DOHH2 (cell line): ENCODE results near the gene ANXA8L1.
"Not testable (repeated sequence)": the region's sequence is repeated elsewhere in the genome, so short reads cannot be mapped to it uniquely, and the experiment has no call there.

Source experiments
- H3F3A ChIP-seq: fragments of 200-600 bp; sonication (generic), shearing (Covaris generic); 2 replicates; pipeline ENCODE4 v1.6.0; 2016; ENCODE audit warnings: antibody characterized with exemption, mild to moderate bottlenecking; ENCODE audit not compliant: control insufficient read depth, insufficient read depth
- H3K27ac ChIP-seq: fragments of 200-600 bp; sonication (generic); 2 replicates; pipeline ENCODE4 v1.5.1; 2014; ENCODE audit warnings: low read depth, mild to moderate bottlenecking, low read length, moderate library complexity
- H3K27me3 ChIP-seq: fragments of 200-600 bp; sonication (generic); 2 replicates; pipeline ENCODE4 v1.6.1; 2014; ENCODE audit warnings: mild to moderate bottlenecking, low read length, mixed read lengths; ENCODE audit not compliant: control insufficient read depth
- H3K36me3 ChIP-seq: fragments of 200-600 bp; sonication (generic); 2 replicates; pipeline ENCODE4 v1.6.1; 2014; ENCODE audit warnings: mild to moderate bottlenecking, low read length, moderate library complexity, mixed read lengths; ENCODE audit not compliant: control insufficient read depth
- H3K4me1 ChIP-seq: fragments of 200-600 bp; sonication (generic); 2 replicates; pipeline ENCODE4 v1.6.1; 2014; ENCODE audit warnings: mild to moderate bottlenecking, low read length, mixed read lengths; ENCODE audit not compliant: control insufficient read depth
- H3K4me2 ChIP-seq: fragments of 200-600 bp; sonication (generic); 2 replicates; pipeline ENCODE4 v1.6.0; 2014; ENCODE audit warnings: mild to moderate bottlenecking, low read length, moderate library complexity
- H3K4me3 ChIP-seq: fragments of 200-600 bp; sonication (generic); 2 replicates; pipeline ENCODE4 v1.5.1; 2014; ENCODE audit warnings: mild to moderate bottlenecking, low read length, mixed read lengths
- H3K79me2 ChIP-seq: fragments of 200-600 bp; sonication (generic); 2 replicates; pipeline ENCODE4 v1.6.1; 2014; ENCODE audit warnings: mild to moderate bottlenecking, low read length, mixed read lengths; ENCODE audit not compliant: control insufficient read depth
- H3K9me2 ChIP-seq: fragments of 200-600 bp; sonication (generic); replicated peaks from 2 replicates; pipeline ENCODE4 v1.6.1; 2014; ENCODE audit warnings: mild to moderate bottlenecking, low read length, mixed read lengths; ENCODE audit not compliant: control insufficient read depth
- H3K9me3 ChIP-seq: fragments of 200-600 bp; sonication (generic); 2 replicates; pipeline ENCODE4 v1.6.1; 2014; ENCODE audit warnings: antibody characterized with exemption, low read length, mixed read lengths; ENCODE audit not compliant: control insufficient read depth, insufficient read depth
- H4K20me1 ChIP-seq: fragments of 200-600 bp; sonication (generic); 2 replicates; pipeline ENCODE4 v1.6.0; 2014; ENCODE audit warnings: low read depth, mild to moderate bottlenecking, antibody characterized with exemption, low read length, moderate library complexity; ENCODE audit not compliant: control insufficient read depth, insufficient read depth

Gene ANXA8L1

DNA sequence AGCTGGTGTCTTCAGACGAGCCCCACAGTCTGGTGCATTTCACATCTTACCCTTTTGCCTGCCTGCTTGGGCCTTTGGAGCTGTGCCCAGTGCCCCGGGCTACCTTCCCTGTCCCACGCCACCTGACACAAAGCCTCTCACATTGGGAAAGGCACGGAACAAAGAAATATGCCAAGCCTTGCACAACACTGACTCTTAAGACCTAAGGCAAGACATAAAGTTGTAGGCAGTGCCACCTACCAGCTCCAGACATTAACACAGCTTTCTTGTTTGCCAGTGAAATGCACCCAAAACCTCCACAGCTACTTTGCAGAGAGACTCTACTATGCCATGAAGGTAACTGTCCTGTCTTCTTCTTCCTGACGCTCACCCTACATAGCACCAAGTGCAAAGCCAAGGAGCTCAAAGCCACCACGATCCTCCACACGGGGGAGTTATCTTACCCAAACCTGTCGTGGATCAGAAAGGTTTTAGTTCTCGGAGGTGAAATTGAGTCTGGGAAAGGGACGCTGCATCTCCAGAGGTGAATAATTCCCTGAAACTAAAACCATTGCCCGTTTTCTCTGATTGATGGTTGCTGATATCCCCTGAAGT is 11.8 kb downstream of the ANXA8L1 start:
- not testable (repeated sequence) for H3K4me2 ChIP-seq, H3K27me3 ChIP-seq, H4K20me1 ChIP-seq

DNA sequence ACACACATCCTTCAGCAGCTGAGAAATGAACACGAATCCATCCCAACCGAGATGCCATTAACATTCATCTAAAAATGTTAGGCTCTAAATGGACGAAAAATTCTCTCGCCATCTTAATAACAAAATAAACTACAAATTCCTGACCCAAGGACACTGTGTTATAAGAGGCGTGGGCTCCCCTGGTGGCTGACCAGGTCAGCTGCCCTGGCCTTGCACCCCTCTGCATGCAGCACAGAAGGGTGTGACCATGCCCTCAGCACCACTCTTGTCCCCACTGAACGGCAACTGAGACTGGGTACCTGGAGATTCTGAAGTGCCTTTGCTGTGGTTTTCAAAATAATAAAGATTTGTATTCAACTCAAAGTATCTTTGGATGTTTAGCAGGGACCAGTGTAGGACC is 15.8 kb downstream of the ANXA8L1 start:
- H3K4me2 ChIP-seq, H4K20me1 ChIP-seq, H3K9me2 ChIP-seq, H3K27me3 ChIP-seq, H3K4me3 ChIP-seq, H3K9me3 ChIP-seq, H3K4me1 ChIP-seq, H3F3A ChIP-seq, H3K79me2 ChIP-seq, H3K36me3 ChIP-seq, H3K27ac ChIP-seq: not testable (repeated sequence)

More for the DNA sequence above, 11.8 kb downstream of the ANXA8L1 start:
- not testable (repeated sequence) for H3K27ac ChIP-seq, H3K36me3 ChIP-seq, H3K4me1 ChIP-seq, H3K79me2 ChIP-seq, H3K9me2 ChIP-seq, H3F3A ChIP-seq, H3K9me3 ChIP-seq, H3K4me3 ChIP-seq

DNA sequence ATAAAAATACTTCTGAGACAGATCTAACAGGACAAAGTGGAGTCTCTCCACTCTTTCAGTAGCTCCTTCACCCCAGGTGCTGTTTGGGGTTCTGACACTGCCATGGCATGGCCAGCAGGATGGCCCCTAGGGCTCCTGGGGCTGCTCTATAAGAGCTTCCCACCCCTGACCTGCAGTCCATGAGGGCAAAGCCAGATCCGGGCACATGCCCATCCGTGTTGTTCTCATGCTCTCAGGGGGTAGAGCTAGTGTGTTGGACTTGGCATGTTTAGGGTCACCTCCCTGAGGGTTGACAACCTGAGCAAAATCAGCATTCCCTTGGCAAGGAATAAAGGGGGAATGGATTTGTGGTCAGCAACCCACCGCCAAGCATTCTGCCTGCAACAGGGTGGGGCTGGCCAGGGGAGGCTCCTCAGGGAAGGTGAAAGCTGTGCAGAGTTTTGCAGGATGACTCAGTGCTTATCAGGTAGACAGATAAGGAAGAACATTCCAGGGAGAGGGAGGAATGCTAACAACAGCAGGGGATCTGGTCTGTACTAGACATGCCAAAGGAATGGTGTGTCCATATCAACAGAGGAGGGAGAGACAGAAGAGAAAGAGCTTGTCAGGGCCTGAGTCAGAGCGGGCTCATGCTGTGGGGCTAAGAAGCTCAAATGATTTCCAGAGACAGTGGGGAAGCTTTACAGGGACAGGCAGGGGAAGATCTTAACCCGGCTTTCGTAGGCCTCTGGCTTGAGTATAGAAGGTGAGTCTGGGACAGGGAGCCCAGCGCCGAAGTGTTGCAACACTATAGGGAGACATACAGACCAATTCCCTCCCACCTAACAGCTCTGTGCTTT is 21.1 kb downstream of the ANXA8L1 start:
- H3K9me2 ChIP-seq, H3K79me2 ChIP-seq, H3K4me3 ChIP-seq, H3K27me3 ChIP-seq, H3K27ac ChIP-seq, H3K36me3 ChIP-seq, H3K4me1 ChIP-seq, H3F3A ChIP-seq, H4K20me1 ChIP-seq, H3K9me3 ChIP-seq, H3K4me2 ChIP-seq: not testable (repeated sequence)

DNA sequence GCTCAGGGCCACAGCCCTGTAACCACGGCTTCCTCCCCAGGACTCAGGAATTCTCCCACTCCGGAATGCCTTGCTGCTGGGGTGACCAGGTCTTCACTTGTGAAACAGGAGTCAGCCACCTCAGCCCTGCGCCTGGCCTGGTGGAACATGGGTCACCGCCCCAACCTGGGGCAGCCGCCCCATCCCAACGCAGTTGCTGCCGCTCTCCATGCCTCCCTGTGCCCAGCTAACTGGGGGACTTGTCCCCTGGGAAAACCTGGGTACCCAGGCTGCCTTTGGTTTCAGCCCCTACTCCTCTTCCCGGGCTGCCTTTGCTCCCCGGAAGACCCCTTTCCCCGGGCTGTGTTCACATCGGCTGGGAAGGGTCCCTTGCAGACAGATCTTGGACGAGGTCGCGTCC is 22.2 kb downstream of the ANXA8L1 start:
- not testable (repeated sequence) for H3K4me1 ChIP-seq, H4K20me1 ChIP-seq, H3K79me2 ChIP-seq, H3K27ac ChIP-seq, H3K4me2 ChIP-seq, H3F3A ChIP-seq, H3K9me3 ChIP-seq, H3K27me3 ChIP-seq, H3K4me3 ChIP-seq, H3K36me3 ChIP-seq, H3K9me2 ChIP-seq

DNA sequence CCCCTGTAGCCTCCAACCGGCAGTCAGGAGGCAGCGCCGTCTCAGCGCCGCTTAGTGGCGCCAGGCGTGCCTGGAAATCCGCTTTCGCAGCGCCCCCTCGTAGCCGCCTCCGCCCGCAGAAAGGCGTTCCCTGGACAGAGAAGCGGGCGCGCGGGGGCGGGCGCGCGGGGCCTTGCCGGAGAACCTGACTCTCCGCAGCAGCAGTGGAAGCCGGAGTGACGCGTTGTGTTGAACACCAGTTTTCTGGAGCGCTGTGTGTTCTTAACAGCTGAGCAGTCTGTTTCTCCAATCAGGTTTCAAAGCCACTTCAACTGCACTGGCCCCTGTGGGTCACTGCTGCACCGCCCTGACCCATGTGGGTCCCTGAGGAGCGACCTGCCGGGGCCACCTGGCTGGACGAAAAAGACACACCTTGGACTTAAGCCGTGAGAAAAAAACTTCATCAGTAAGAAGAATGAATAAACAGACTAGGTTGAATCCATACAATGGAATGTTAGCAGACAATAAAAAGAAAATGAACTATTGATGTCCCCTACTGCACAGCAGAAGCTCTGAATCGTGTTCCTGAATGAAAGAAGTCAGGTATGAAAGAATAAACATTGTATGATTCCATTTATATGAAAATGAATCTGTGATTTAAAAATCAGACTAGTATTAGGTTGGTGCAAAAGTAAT is 22.8 kb downstream of the ANXA8L1 start:
- H3K9me2 ChIP-seq, H3K4me1 ChIP-seq, H3K27ac ChIP-seq, H4K20me1 ChIP-seq, H3K79me2 ChIP-seq, H3K27me3 ChIP-seq, H3K9me3 ChIP-seq, H3K4me2 ChIP-seq, H3K36me3 ChIP-seq, H3F3A ChIP-seq, H3K4me3 ChIP-seq: not testable (repeated sequence)

DNA sequence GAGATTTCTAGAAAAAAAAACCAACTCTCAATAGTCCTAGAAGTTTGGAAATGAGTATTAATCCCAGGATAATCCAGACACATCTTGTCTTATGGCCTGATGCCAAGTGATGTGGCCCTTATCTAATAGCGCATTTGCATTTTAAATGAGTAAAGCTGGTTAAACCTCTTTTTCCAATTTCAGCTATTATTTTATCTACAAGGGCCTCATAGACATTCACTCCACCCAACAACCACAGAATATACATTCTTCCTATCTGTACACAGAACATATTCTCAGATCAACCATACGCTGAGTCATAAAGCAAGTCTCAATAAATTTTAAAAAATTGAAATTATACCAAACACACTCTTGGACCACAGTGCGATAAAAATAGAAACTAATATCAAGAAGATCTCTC is 34.0 kb downstream of the ANXA8L1 start:
- not testable (repeated sequence) for H3K27ac ChIP-seq, H3K36me3 ChIP-seq, H3K27me3 ChIP-seq, H3K9me2 ChIP-seq, H3K4me3 ChIP-seq, H3K79me2 ChIP-seq, H3K4me1 ChIP-seq, H3K9me3 ChIP-seq, H3F3A ChIP-seq, H4K20me1 ChIP-seq, H3K4me2 ChIP-seq

DNA sequence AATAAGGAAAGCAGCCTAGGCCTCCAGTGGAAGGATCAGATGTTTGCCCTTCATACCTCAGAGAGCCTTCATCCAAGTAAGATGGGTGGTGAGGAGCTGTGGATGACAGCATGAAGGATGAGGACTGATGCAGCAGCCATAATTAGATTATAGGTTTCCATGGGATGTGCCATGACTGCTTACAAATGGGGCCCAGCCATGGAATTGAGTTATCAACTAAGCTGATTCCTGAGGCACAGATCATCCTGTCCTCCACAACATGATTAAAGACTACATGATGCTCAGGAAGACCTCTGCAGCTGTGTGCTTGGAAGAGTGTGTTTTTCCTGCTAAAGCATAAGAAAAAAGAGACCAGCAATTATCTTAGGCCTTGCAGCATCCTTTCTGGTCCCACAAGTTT is 35.5 kb downstream of the ANXA8L1 start:
- H3K4me3 ChIP-seq, H3K4me2 ChIP-seq, H3K27me3 ChIP-seq, H3F3A ChIP-seq, H3K27ac ChIP-seq, H4K20me1 ChIP-seq, H3K9me3 ChIP-seq, H3K36me3 ChIP-seq, H3K79me2 ChIP-seq, H3K4me1 ChIP-seq, H3K9me2 ChIP-seq: not testable (repeated sequence)

DNA sequence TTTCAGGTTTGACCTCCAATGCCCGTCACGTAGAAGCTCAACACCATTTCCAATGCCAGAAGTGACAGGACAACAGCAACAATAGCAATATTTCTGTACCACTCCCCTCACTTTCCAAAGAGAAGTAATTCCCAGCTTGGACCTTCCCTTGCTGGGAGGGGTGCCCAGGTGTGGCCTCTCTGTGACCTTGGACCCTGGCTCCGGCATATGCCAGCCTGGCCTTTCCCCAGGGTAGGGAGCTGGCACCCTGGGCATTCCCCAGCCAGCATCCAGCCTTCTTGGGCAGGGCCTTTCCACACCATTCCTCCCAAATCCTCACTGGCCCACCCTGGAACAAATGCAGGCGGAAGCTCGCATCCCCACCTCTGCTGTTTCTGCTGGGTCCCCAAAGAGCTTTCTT is 37.1 kb downstream of the ANXA8L1 start:
- not testable (repeated sequence) for H3K4me2 ChIP-seq, H3K4me1 ChIP-seq, H4K20me1 ChIP-seq

More for the DNA sequence above, 37.1 kb downstream of the ANXA8L1 start:
- H3K9me2 ChIP-seq, H3K4me3 ChIP-seq, H3F3A ChIP-seq, H3K9me3 ChIP-seq, H3K27ac ChIP-seq, H3K36me3 ChIP-seq, H3K79me2 ChIP-seq, H3K27me3 ChIP-seq: not testable (repeated sequence)
